ENCODE measurements around the gene SERPINA4.

The SERPINA4 gene

GRCh38 chr14:94594441-94594840 lies 33.2 kb downstream of the SERPINA4 start:
- H3K36me3 ChIP-seq (ENCODE audit: insufficient read depth, low read length), result no peaks in the 10 kb centered on the region
- no peak overlapping the region for H3K4me2 ChIP-seq (ENCODE audit: low read depth, low read length, poor library complexity, severe bottlenecking)
- no peaks in the 10 kb centered on the region for H3K27me3 ChIP-seq (ENCODE audit: insufficient read depth, low read length, poor library complexity, severe bottlenecking)
- H3K9me2 ChIP-seq (replicated peaks; ENCODE audit: low read depth, low read length), result no peaks in the 10 kb centered on the region
- H3K79me2 ChIP-seq (ENCODE audit: insufficient read depth, low read length), result no peaks in the 10 kb centered on the region
- no peaks in the 10 kb centered on the region for H3F3A ChIP-seq (ENCODE audit: low read depth)
- no peaks in the 10 kb centered on the region for H3K4me1 ChIP-seq (ENCODE audit: insufficient read depth, low read length, poor library complexity, severe bottlenecking)
- no peak overlapping the region for H2AFZ ChIP-seq (ENCODE audit: low read length)
- H3K9me3 ChIP-seq (ENCODE audit: insufficient read depth, low read depth, low read length), result 0 out of 2 replicates have a peak, but pooled peaks cover 2% of the 10 kb centered on the region
- H3K9ac ChIP-seq (ENCODE audit: low read depth, low read length, poor library complexity, severe bottlenecking), result no peak overlapping the region
- no peak overlapping the region for H3K4me3 ChIP-seq (ENCODE audit: low read length, poor library complexity, severe bottlenecking)
- no peaks in the 10 kb centered on the region for H4K20me1 ChIP-seq (ENCODE audit: insufficient read depth, low read length, poor library complexity, severe bottlenecking)
- TF ChIP-seq EZH2phosphoT487 (IDR thresholded peaks at IDR 0.05; ENCODE audit: borderline replicate concordance), result no peak

- Histone ChIP-seq H4K20me1 (ENCODE audit: insufficient read depth, low read length, poor library complexity, severe bottlenecking) (no peaks in the 10 kb centered on the region), H3K79me2 (ENCODE audit: insufficient read depth, low read length) (no peaks in the 10 kb centered on the region), H3K9me3 (ENCODE audit: insufficient read depth, low read depth, low read length) (0 out of 2 replicates have a peak, but pooled peaks cover 2% of the 10 kb centered on the region), H3K36me3 (ENCODE audit: insufficient read depth, low read length) (no peaks in the 10 kb centered on the region), H3K9me2 (replicated peaks; ENCODE audit: low read depth, low read length) (no peaks in the 10 kb centered on the region), H2AFZ (ENCODE audit: low read length) (no peak overlapping the region), H3K9ac (ENCODE audit: low read depth, low read length, poor library complexity, severe bottlenecking) (no peak overlapping the region), H3K4me3 (ENCODE audit: low read length, poor library complexity, severe bottlenecking) (no peak overlapping the region), H3K4me2 (ENCODE audit: low read depth, low read length, poor library complexity, severe bottlenecking) (no peak overlapping the region), H3F3A (ENCODE audit: low read depth) (no peaks in the 10 kb centered on the region), H3K4me1 (ENCODE audit: insufficient read depth, low read length, poor library complexity, severe bottlenecking) (no peaks in the 10 kb centered on the region), H3K27me3 (ENCODE audit: insufficient read depth, low read length, poor library complexity, severe bottlenecking) (no peaks in the 10 kb centered on the region)
- TF ChIP-seq CTCF (conservative IDR thresholded peaks at IDR 0.05; ENCODE audit: low read length) (no peak), EZH2phosphoT487 (IDR thresholded peaks at IDR 0.05; ENCODE audit: borderline replicate concordance) (no peak)
These were observed 34.7 kb downstream of the SERPINA4 start for GRCh38 chr14:94595912-94596311.

GRCh38 chr14:94596361-94596760 lies 35.1 kb downstream of the SERPINA4 start:
- H3K27me3 ChIP-seq (ENCODE audit: insufficient read depth, low read length, poor library complexity, severe bottlenecking), result no peaks in the 10 kb centered on the region
- no peaks in the 10 kb centered on the region for H3F3A ChIP-seq (ENCODE audit: low read depth)
- no peaks in the 10 kb centered on the region for H3K36me3 ChIP-seq (ENCODE audit: insufficient read depth, low read length)
- 0 out of 2 replicates have a peak, but pooled peaks cover 2% of the 10 kb centered on the region for H3K9me3 ChIP-seq (ENCODE audit: insufficient read depth, low read depth, low read length)
- H3K9ac ChIP-seq (ENCODE audit: low read depth, low read length, poor library complexity, severe bottlenecking), result no peak overlapping the region
- no peak overlapping the region for H2AFZ ChIP-seq (ENCODE audit: low read length)
- H3K4me1 ChIP-seq (ENCODE audit: insufficient read depth, low read length, poor library complexity, severe bottlenecking), result no peaks in the 10 kb centered on the region
- no peaks in the 10 kb centered on the region for H3K79me2 ChIP-seq (ENCODE audit: insufficient read depth, low read length)
- no peak overlapping the region for H3K4me2 ChIP-seq (ENCODE audit: low read depth, low read length, poor library complexity, severe bottlenecking)
- H3K9me2 ChIP-seq (replicated peaks; ENCODE audit: low read depth, low read length), result no peaks in the 10 kb centered on the region
- no peak overlapping the region for H3K4me3 ChIP-seq (ENCODE audit: low read length, poor library complexity, severe bottlenecking)
- no peaks in the 10 kb centered on the region for H4K20me1 ChIP-seq (ENCODE audit: insufficient read depth, low read length, poor library complexity, severe bottlenecking)
- no peak for TF ChIP-seq EZH2phosphoT487 (IDR thresholded peaks at IDR 0.05; ENCODE audit: borderline replicate concordance)
- TF ChIP-seq CTCF (conservative IDR thresholded peaks at IDR 0.05; ENCODE audit: low read length), result no peak

- no peak overlapping the region for H3K4me3 ChIP-seq (ENCODE audit: low read length, poor library complexity, severe bottlenecking)
- H4K20me1 ChIP-seq (ENCODE audit: insufficient read depth, low read length, poor library complexity, severe bottlenecking), result no peaks in the 10 kb centered on the region
- H3K27me3 ChIP-seq (ENCODE audit: insufficient read depth, low read length, poor library complexity, severe bottlenecking), result no peaks in the 10 kb centered on the region
- H3K4me2 ChIP-seq (ENCODE audit: low read depth, low read length, poor library complexity, severe bottlenecking), result no peak overlapping the region
- no peak overlapping the region for H2AFZ ChIP-seq (ENCODE audit: low read length)
- 0 out of 2 replicates have a peak, but pooled peaks cover 2% of the 10 kb centered on the region for H3K9me3 ChIP-seq (ENCODE audit: insufficient read depth, low read depth, low read length)
- no peaks in the 10 kb centered on the region for H3F3A ChIP-seq (ENCODE audit: low read depth)
- TF ChIP-seq EZH2phosphoT487 (IDR thresholded peaks at IDR 0.05; ENCODE audit: borderline replicate concordance) (no peak), CTCF (conservative IDR thresholded peaks at IDR 0.05; ENCODE audit: low read length) (no peak)
- no peaks in the 10 kb centered on the region for H3K36me3 ChIP-seq (ENCODE audit: insufficient read depth, low read length)
- no peaks in the 10 kb centered on the region for H3K4me1 ChIP-seq (ENCODE audit: insufficient read depth, low read length, poor library complexity, severe bottlenecking)
- no peaks in the 10 kb centered on the region for H3K9me2 ChIP-seq (replicated peaks; ENCODE audit: low read depth, low read length)
- no peak overlapping the region for H3K9ac ChIP-seq (ENCODE audit: low read depth, low read length, poor library complexity, severe bottlenecking)
- H3K79me2 ChIP-seq (ENCODE audit: insufficient read depth, low read length), result no peaks in the 10 kb centered on the region
These were observed 36.5 kb downstream of the SERPINA4 start for GRCh38 chr14:94597788-94598187.

Measured in Loucy (cell line).